Ovary (tissue), 9 donors: Measurements from ENCODE around the gene UQCR11. TPM values are rescaled to one million over a fixed set of nuclear protein-coding genes. Genes with fewer than 3 reads are reported as not detected.

Experiments
- DNase-seq, 5 donors: peaks; one replicate each; pipeline ENCODE4 v3.0.0-alpha.2; 2019 to 2020
- H3K27ac ChIP-seq, 2 donors: fragments of 200-600 bp; one replicate each; pipeline versions ENCODE4 v1.5.1 to v1.8.0; 2019 to 2022
- H3K27me3 ChIP-seq: fragments of 200-600 bp; one replicate; pipeline ENCODE4 v1.8.0; 2022
- H3K36me3 ChIP-seq: fragments of 200-600 bp; sonication (generic); one replicate; pipeline ENCODE4 v1.5.1; 2019
- H3K4me1 ChIP-seq: one replicate; pipeline ENCODE4 v1.8.1; 2013; ENCODE audit warnings: mild to moderate bottlenecking, moderate library complexity; ENCODE audit not compliant: insufficient read depth
- H3K4me3 ChIP-seq: fragments of 200-600 bp; sonication (generic); one replicate; pipeline ENCODE4 v1.5.1; 2017
- H3K9me3 ChIP-seq, 2 donors: fragments of 200-600 bp in 1 of 2; sonication (generic) in 1 of 2; one replicate each; pipeline versions ENCODE4 v1.5.1 to v1.8.1; 2013 to 2019; ENCODE audit warnings: mild to moderate bottlenecking in 1 of 2, moderate library complexity in 1 of 2
- EP300 ChIP-seq: sonication (generic); formaldehyde crosslinking; IDR thresholded peaks from one replicate; pipeline ENCODE4 v1.6.1; 2017; ENCODE audit warnings: antibody characterized with exemption
- POLR2A ChIP-seq: fragments of 450-650 bp; IDR thresholded peaks from one replicate; pipeline ENCODE4 v1.6.1; 2017; ENCODE audit warnings: antibody characterized with exemption, mild to moderate bottlenecking, moderate library complexity
- WGBS, 3 donors: extraction: QIAGEN DNeasy Blood & Tissue Kit in 1 of 3; methylation state at CpG; one replicate each; pipeline versions ENCODE4 v1.1.5 to v1.1.7; 2013 to 2017; 5-methylcytosine and 5-hydroxymethylcytosine counted together
- intact Hi-C, 4 donors: fragments of 100-400 bp; cut with DNase I; formaldehyde crosslinking; loops; one replicate each; pipeline versions ENCODE4 v1.11.0 to v1.15.1; 2022 to 2023
- polyA plus RNA-seq, 2 donors: library from polyadenylated mRNA; stranded (reverse); fragments of 200-250 nt in 1 of 2; fragments of 350-450 nt in 1 of 2; fragmentation: Illumina TruSeq in 1 of 2; extraction: RNeasy Lipid Tissue Mini Kit (QIAGEN cat#74804) in 1 of 2; gene quantifications; one replicate each; pipeline ENCODE4 v1.2.3, GENCODE V29; 2013 to 2014
- total RNA-seq, 7 donors: library from RNA; depleted of rRNA in 2 of 7; stranded (reverse); fragments of >200 nt in 2 of 7; fragmentation: NEBNext Ultra II Directional in 3 of 7; extraction: Animal tissue kit (Norgen Biotek cat#: 25700) in 3 of 7; gene quantifications; one replicate each; pipeline versions ENCODE4 v1.1.0 to v1.2.4, GENCODE V29; 2016 to 2023
- TF ChIP-seq, protein P1 (sequence below), 3 donors: fragments of 450-650 bp in 2 of 3; fragments of 200-600 bp in 1 of 3; IDR thresholded peaks; one replicate each; pipeline versions ENCODE4 v1.5.1 to v1.8.0; 2016 to 2022; ENCODE audit warnings: antibody characterized with exemption in 3 of 3, mild to moderate bottlenecking in 1 of 3
- donor health status: DM: no; HTN: no; CAD: no; lungs with moderate emphysema.
- donor health status: DM: no; HTN: no; CAD: no.
- donor health status: Bipolar disorder and iron deficiency.
- donor health status: DM: yes; HTN: yes; CAD: no.
- donor health status: DM: no; HTN: no; CAD: no.
- donor health status: DM: yes; HTN: yes; CAD: no.

The UQCR11 gene
- total and polyA plus RNA-seq, 9 donors, result 39.5 to 132 (median 92.9) TPM

GRCh38 chr19:1610579-1610978 is 5.3 kb upstream of the UQCR11 start:
- Histone ChIP-seq H3K36me3 (no peaks in the 10 kb centered on the region), H3K27me3 (no peaks in the 10 kb centered on the region), H3K9me3 (no peaks in the 10 kb centered on the region), H3K4me3 (no peak overlapping the region), H3K4me1 (peaks cover 4% of the 10 kb centered on the region), H3K27ac (no peak overlapping the region)
- 70 to 80% (median 76%) methylated on average over 11 of the region's 11 CpGs for WGBS, 3 donors
- TF ChIP-seq EP300, result no peak
- TF ChIP-seq, protein P1, sequence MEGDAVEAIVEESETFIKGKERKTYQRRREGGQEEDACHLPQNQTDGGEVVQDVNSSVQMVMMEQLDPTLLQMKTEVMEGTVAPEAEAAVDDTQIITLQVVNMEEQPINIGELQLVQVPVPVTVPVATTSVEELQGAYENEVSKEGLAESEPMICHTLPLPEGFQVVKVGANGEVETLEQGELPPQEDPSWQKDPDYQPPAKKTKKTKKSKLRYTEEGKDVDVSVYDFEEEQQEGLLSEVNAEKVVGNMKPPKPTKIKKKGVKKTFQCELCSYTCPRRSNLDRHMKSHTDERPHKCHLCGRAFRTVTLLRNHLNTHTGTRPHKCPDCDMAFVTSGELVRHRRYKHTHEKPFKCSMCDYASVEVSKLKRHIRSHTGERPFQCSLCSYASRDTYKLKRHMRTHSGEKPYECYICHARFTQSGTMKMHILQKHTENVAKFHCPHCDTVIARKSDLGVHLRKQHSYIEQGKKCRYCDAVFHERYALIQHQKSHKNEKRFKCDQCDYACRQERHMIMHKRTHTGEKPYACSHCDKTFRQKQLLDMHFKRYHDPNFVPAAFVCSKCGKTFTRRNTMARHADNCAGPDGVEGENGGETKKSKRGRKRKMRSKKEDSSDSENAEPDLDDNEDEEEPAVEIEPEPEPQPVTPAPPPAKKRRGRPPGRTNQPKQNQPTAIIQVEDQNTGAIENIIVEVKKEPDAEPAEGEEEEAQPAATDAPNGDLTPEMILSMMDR (IDR thresholded peaks at IDR 0.05), result no peak
- intact Hi-C loops, result no loop called here
- DNase-seq, result no peak

DNA sequence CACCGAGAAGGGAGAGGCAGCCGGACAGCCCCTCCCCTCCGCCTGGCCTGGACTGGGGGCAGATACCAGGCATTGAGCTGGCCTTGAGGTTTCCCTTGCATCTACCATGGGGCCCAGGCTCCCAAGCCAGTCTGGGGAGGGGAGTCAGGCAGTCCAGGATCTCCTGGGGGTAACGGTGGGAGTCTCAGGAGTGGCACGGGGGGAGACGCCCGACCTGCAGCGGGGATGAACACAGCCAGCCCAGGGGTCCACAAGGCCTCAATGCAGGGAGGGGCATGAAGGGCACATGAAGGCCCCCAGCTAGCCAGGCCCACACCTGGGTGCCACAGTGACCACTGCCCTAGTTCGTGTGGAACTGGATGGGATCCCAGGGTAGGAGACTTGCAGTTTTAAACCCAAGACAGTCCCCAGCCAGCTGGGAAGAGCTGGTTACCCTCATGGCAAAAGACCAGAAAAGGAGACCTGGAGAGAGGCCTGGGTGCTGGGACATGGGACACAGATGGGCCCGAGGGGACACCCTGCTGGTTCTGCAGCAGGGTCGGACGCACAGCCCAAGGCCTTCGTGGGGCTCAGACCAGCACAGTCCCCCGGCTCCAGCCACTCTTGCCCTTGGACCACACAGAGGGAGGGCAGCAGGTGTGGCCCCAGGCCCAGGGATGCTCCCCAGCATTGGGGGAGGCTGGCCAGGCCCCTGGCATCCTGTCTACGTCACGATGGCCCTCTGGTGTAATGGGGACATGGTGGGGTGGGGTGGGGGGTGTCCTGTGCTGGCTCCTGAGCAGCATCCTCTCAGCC is 4.6 kb upstream of the UQCR11 start:
- DNase-seq, result no peak
- Histone ChIP-seq H3K27me3 (no peaks in the 10 kb centered on the region), H3K9me3 (no peaks in the 10 kb centered on the region), H3K4me1 (peaks cover 4% of the 10 kb centered on the region), H3K36me3 (no peaks in the 10 kb centered on the region), H3K4me3 (no peak overlapping the region), H3K27ac (no peak overlapping the region)
- intact Hi-C loops, result loop anchor here in 2 of 4 donors (5.0 kb wide), 2 partner anchors 37 to 42 kb away; partner anchors contain the start of gene TCF3 (in 1 of the 2)
- TF ChIP-seq EP300 (no peak), POLR2A (no peak)
- TF ChIP-seq, protein P1 (IDR thresholded peaks at IDR 0.05), result no peak
- 79 to 86% (median 81%) methylated on average over 16 of the region's 16 CpGs for WGBS, 3 donors

DNA sequence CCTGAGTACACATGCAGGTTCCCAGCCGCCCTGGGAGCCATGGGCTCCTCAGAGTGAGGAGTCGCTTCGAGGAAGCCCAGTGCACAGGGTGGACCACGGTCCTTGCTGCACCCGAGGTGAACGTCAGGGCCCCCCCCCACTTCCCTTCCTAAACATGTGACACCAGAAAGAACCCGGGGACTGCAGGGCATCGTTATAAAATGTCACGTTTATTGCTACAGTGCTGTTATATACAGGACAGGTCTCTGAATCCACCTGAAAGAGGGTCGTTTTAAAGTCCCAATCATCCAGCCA is 3.8 kb upstream of the UQCR11 start:
- WGBS, 3 donors, result 36 to 42% (median 38%) methylated on average over 10 of the region's 10 CpGs
- intact Hi-C loops, result loop anchor here in 2 of 4 donors (5.0 kb wide), 2 partner anchors 38 to 43 kb away; partner anchors contain the start of gene TCF3 (in 1 of the 2)
- Histone ChIP-seq H3K4me3 (no peak overlapping the region), H3K27ac (no peak overlapping the region), H3K4me1 (peaks cover 9% of the 10 kb centered on the region), H3K9me3 (no peaks in the 10 kb centered on the region), H3K27me3 (no peaks in the 10 kb centered on the region), H3K36me3 (no peaks in the 10 kb centered on the region)
- TF ChIP-seq POLR2A, result no peak
- TF ChIP-seq EP300, result no peak
- TF ChIP-seq, protein P1 (IDR thresholded peaks at IDR 0.05), result no peak
- no peak for DNase-seq

DNA sequence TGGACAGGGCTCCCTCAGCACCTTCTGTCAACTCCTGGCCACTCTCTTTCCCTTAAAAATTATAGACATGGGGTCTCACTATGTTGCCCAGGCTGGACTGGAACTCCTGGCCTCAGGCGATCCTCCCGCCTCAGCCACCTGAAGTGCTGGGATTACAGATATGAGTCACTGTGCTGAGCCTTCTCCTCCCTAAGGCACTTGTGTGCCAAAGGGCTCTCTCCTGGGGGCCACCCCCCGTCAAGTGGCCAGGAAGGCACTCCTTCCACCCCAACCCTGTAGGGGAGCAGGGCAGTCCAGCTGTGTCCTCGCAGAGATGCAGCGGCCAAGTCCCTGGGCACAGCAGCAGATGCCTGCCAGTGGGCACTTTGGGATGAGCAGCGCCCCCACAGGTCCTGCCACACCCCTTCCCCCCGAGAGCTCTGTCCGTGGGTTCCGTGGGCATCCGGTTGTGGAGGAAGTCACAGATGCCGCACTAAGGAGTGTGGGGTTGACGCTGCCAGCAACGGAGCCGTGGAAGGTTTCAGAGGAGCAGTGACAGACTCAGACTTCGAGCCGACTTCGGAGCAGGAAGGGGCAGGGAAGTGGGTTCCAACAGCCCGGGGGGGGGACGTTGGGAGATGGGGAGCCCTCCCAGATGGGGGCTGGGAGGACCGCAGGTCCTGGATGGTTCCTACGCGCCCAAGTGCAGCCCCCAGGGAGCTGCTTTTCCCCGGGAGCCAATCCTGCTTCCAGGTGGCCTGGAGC is 3.3 kb upstream of the UQCR11 start:
- peak in 1 of 5 donors; percentile 29 for DNase-seq
- no peaks in the 10 kb centered on the region for H3K27me3 ChIP-seq
- no peaks in the 10 kb centered on the region for H3K9me3 ChIP-seq
- no peak overlapping the region for H3K4me3 ChIP-seq
- H3K4me1 ChIP-seq, result peaks cover 14% of the 10 kb centered on the region
- intact Hi-C loops, result loop anchor here in 2 of 4 donors (5.0 kb wide), 2 partner anchors 39 to 44 kb away; partner anchors contain the start of gene TCF3 (in 1 of the 2)
- no peak overlapping the region for H3K27ac ChIP-seq
- H3K36me3 ChIP-seq, result no peaks in the 10 kb centered on the region
- TF ChIP-seq EP300 (no peak), POLR2A (no peak)
- TF ChIP-seq, protein P1 (IDR thresholded peaks at IDR 0.05), result no peak
- WGBS, 3 donors, result 55 to 68% (median 59%) methylated on average over 22 to 23 of the region's 23 CpGs
